ENCODE results near the gene ADAMTS18.
"Not testable (repeated sequence)": the region's sequence is repeated elsewhere in the genome, so short reads cannot be mapped to it uniquely, and the experiment has no call there.

Gene ADAMTS18

GRCh38 chr16:77276661-77277060 lies 158.2 kb downstream of the ADAMTS18 start:
- DNase-seq = no peak

GRCh38 chr16:77275303-77275702 lies 159.5 kb downstream of the ADAMTS18 start:
- DNase-seq = not testable (repeated sequence)

DNA sequence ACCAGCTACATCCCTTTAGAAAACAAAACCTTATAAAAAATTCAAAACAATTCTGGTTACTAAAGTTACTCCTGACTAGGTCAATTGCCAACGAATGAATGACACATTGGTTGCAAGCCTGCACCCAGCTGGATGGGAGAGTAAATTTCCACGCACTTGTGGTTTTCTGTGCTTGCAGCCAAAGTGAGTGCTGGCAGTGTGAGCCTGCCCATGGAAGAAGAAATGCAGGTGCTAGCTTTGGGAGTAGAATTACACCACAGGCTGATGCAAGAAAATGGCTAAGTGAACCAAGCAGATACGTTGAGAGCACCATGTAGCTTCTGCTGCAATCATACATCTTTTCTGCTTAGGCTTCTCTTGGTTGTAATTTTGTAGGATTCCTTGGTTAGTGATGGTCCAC lies 161.0 kb downstream of the ADAMTS18 start:
- no peak for DNase-seq

- DNase-seq = no peak
Observed at GRCh38 chr16:77271532-77272426, 163.1 kb downstream of the ADAMTS18 start.

DNA sequence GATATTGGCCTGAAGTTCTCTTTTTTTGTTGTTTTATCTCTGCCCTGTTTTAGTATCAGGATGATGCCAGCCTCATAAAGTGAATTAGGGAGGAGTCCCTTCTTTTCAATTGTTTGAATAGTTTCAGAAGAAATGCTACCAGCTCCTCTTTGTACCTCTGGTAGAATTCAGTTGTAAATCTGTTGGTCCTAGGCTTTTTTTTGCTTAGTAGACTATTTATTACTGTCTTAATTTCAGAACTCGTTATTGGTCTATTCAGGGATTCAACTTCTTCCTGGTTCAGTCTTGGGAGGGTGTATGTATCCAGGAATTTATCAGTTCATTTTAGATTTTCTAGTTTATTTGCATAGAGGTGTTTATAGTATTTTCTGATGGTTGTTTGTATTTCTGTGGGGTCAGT lies 168.6 kb downstream of the ADAMTS18 start:
- DNase-seq = not testable (repeated sequence)

- no peak for DNase-seq
Observed at GRCh38 chr16:77262971-77263370, 171.9 kb downstream of the ADAMTS18 start.

GRCh38 chr16:77250400-77250799 lies 184.4 kb downstream of the ADAMTS18 start:
- DNase-seq = no peak

- no peak for DNase-seq
Observed at GRCh38 chr16:77246150-77246549, 188.7 kb downstream of the ADAMTS18 start.

GRCh38 chr16:77242471-77242870 lies 192.4 kb downstream of the ADAMTS18 start:
- DNase-seq = not testable (repeated sequence)

DNA sequence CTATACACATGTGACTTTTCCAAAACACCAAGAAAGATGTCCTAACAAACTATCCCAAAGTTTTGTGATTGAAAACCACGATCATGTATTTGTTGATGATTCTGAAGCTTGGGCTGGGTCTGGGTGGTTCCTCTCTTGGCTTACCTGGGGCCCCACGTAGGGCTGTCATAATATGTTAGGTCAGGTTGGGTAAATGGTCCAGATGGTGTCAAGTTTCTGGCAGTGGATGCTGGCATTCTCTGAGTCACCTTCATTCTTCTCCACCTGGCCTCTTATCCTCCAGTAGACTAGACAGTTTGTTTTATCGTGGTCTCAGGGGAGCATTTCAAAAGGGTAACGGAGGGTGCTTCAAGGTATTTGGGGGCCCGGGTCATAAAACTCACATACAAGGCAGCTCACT lies 196.2 kb downstream of the ADAMTS18 start:
- DNase-seq = no peak

GRCh38 chr16:77236063-77236511 lies 198.7 kb downstream of the ADAMTS18 start:
- peak; percentile 82 for DNase-seq

GRCh38 chr16:77234611-77235010 lies 200.2 kb downstream of the ADAMTS18 start:
- no peak for DNase-seq

DNA sequence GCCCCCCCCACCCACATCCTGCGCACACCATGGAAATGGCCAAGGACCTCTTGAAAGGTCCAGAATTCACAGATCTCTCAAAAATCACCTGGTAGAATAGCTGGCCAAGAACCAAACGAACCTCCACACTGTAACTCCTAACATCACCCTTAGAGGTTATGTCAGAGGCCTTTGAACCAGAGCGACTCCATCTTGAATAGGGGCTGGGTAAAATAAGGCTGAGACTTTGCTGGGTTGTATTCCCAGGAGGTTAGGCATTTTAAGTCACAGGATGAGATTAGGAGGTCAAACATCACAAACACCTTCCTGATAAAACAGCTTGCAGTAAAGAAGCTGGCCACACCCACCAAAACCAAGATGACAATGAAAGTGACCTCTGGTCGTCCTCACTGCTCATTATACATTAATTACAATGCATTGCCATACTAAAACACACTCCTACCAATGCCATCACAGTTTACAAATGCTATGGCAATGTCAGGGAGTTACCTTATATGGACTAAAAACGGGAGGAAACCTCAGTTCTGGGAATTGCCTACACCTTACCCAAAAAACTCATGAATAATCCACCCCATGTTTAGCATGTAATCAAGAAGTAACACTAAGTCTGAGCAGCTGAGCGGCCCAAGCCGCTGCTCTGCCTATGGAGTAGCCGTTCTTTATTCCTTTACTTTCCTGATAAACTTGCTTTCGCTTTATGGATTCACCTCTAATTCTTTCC lies 200.9 kb downstream of the ADAMTS18 start:
- DNase-seq = no peak
